ENCODE measurements around the gene TTC6.

- TF ChIP-seq GATA3 (IDR thresholded peaks at IDR 0.05; ENCODE audit: low read depth, low read length) (no peak), GATA2 (IDR thresholded peaks at IDR 0.05; ENCODE audit: low read depth, low read length) (no peak)
Measured at GRCh38 chr14:37587881-37588666, 7.4 kb upstream of the TTC6 start.

All from SH-SY5Y (cell line).